ELF-1 (cell line): ENCODE results near the gene GALNS.
A peak's percentile ranks its signal among the peaks of the same experiment; 100 is the strongest.
"Not testable (repeated sequence)": the region's sequence is repeated elsewhere in the genome, so short reads cannot be mapped to it uniquely, and the experiment has no call there.

ENCODE experiments used
- DNase-seq: peaks from one replicate; pipeline ENCODE4 v3.0.0-alpha.2; 2016; ENCODE audit warnings: low read depth, low spot score

GALNS gene, protein sequence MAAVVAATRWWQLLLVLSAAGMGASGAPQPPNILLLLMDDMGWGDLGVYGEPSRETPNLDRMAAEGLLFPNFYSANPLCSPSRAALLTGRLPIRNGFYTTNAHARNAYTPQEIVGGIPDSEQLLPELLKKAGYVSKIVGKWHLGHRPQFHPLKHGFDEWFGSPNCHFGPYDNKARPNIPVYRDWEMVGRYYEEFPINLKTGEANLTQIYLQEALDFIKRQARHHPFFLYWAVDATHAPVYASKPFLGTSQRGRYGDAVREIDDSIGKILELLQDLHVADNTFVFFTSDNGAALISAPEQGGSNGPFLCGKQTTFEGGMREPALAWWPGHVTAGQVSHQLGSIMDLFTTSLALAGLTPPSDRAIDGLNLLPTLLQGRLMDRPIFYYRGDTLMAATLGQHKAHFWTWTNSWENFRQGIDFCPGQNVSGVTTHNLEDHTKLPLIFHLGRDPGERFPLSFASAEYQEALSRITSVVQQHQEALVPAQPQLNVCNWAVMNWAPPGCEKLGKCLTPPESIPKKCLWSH

GRCh38 chr16:88856828-88857727 is at the start of gene GALNS, which contains the start of gene TRAPPC2L:
GALNS (minus strand) TSS chr16:88856947; CDS start chr16:88856877, 70 bp downstream.
TRAPPC2L (plus strand) TSS chr16:88857127; CDS start chr16:88857151, 24 bp downstream.
- DNase-seq = peak; percentile 96

DNA sequence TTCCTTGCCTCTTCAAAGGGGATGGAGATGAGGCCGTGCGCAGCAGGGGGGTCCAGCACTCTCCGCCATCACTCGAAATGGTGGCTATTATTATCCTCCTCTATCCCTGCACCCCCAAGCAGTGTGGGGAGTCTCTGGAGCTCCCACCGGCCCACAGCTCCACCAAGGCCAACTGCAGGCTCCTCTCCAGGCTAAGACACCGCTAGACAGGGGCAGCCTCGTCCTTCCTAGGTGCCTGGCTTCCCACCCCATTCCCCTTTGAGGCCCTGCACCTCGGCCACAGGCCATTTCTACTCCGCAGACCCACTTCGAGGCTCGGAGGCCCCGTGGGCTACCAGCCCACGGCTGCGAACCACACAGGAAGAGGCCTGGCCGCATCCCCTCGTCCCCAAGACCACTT is 49.3 kb upstream of the GALNS start:
- no peak for DNase-seq

GRCh38 chr16:88905563-88905962 is 48.8 kb upstream of the GALNS start:
- DNase-seq = no peak

- no peak for DNase-seq
Observed at GRCh38 chr16:88904676-88905365, 48.1 kb upstream of the GALNS start.

GRCh38 chr16:88903267-88903666 is 46.5 kb upstream of the GALNS start:
- DNase-seq = no peak

GRCh38 chr16:88902744-88903143 is 46.0 kb upstream of the GALNS start:
- no peak for DNase-seq

DNA sequence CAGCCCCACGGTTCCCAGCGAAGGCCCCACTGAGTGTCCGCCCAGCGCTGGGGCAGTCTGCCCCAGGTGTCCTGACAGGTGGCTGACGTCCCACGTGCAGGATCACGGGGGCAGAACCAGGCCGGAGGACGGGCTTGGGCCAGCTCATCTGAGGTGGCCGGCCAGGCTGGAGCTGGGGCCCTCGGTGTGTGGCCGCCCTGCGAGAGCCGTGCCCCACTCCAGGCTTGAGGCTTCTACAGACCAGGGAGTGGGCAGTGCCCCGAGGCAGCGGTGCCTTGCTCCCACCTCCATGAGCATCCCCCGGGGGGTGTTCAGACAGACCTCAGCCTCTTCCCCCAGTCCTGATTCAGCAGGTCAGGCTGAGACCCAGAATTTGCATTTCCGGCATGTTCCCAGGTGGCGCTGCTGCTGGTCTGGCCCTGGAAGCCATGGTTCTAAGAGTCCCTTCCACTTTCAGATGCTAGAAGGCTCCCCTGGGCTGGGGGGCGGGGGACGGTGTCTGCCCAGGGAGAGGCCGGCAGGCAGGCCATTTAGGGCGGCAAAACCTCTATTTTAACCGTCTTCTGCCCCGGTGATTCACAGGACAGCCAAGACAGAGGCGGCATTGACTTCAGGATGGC is 45.1 kb upstream of the GALNS start:
- DNase-seq = peak; percentile 60

DNA sequence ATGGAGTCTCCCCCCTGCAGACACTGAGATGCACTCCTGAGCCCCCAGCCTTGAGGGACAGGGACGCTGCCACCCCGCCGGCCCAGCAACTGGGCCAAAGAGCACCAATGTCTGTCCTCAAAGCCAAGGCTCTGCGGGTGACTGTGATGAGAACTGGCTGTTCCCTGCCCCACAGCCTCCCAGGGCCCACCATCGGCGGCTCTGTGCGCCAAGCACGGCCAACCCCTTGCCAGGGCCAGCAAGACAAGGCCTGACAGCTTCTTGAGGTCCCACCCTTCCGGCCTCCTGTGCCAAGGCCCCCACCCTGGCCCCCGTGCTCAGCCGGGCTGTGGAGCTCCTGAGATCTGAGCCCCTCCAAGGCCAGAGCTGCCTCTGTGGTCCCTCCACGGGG is 43.9 kb upstream of the GALNS start:
- no peak for DNase-seq

DNA sequence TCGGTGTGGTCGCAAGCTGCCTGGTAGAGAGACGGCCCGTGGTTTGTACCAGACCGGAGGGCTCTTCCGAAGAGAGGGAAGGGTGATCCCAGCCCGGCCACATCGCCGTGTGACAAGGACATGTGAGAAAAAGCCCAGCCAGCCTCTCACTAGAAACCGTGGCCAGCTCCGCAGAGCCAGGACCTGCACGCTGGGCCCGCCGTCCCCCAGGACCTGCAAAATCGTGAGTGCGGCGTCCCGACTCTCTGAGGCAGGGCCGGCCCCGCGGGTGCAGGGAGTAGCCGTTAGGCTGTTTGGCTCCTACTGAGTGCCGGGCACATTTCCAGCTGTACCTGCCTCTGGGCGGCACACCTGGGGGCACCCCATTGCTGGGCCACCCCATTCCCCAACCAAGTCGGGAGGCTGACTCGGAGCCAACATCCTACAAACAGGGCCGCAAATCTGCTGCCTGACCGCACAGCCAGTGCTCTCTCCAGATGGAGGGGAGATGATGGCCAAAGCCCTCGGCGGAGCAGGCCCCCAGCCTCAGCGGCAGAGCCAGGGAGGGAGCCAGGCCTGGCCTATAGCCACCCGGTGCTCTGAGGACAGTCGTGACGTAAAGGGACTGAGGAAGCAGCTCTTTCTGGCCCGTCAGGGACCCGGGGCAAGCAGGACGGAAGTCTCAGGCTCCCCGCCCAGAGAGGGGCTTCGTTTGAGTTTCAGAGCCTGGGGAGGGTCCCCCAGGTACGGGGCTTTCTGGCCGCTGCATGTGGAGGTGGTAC is 43.3 kb upstream of the GALNS start:
- no peak for DNase-seq

DNA sequence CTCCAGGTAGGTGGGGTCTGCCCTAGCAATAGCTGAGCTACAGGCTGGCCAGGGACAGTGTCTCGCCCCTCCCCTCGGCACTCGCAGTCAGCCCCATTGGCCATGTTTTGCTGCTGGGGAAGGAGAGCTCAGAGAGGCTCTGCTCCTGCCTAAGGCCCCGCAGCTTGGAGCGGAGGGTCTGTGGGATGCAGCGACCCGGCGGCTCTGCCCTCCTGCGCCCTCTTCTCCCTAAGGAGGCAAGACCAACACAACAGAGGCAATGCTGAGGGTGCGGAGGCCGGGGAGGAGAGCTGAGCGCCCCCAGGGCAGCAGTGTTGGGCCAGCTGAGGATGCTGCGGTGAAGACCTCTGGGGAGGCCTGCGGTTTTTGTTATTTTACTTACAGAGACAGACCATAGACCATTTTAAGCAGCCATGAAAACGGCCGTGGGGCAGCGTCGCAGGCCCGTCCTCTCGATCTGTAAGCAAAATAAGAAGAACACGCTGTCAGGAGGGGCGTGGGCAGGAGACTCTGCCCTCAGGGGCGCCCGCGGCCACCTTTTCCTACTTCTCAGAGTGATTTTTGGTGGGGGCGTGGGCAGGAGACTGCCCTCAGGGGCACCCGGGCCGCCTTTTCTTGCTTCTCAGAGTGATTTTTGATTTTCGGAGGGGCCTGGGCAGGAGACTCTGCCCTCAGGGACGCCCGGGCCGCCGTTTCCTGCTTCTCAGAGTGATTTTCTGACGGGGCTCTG is 41.1 kb upstream of the GALNS start:
- no peak for DNase-seq

- no peak for DNase-seq
Observed at GRCh38 chr16:88896238-88897070, 39.7 kb upstream of the GALNS start.

GRCh38 chr16:88895335-88895734 is 38.6 kb upstream of the GALNS start:
- DNase-seq = no peak

DNA sequence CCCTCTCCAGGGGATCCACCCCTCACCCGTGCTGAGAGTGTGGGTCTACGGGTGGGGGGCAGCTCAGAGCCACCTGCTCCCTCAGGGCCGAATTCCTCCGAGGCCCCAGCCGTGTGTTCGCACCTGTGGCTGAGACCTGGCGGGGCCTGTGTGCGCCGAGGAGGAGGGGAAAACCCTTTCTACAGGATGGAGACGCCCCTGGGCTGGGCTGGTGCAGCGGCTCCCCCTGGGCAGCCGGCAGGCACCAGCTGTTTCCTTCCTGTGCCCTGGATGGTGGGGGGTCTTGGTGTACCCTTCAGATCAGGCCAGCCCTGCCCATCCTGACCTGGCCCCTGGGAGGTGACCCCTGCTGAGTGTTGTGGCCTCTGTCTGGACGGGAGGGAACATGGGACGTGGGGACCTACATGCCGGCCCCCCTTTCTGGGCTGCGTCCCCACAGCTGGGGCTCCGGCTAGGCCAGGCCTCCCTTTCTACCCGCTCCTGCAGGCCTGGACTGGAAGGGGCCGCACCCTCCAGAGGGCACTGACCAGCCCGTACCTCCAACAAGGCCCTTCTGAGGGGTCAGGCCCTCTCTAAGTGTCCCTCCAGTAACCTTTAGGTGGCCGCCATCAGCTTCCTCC is 38.0 kb upstream of the GALNS start:
- no peak for DNase-seq

- not testable (repeated sequence) for DNase-seq
Observed at GRCh38 chr16:88894266-88894665, 37.5 kb upstream of the GALNS start.

DNA sequence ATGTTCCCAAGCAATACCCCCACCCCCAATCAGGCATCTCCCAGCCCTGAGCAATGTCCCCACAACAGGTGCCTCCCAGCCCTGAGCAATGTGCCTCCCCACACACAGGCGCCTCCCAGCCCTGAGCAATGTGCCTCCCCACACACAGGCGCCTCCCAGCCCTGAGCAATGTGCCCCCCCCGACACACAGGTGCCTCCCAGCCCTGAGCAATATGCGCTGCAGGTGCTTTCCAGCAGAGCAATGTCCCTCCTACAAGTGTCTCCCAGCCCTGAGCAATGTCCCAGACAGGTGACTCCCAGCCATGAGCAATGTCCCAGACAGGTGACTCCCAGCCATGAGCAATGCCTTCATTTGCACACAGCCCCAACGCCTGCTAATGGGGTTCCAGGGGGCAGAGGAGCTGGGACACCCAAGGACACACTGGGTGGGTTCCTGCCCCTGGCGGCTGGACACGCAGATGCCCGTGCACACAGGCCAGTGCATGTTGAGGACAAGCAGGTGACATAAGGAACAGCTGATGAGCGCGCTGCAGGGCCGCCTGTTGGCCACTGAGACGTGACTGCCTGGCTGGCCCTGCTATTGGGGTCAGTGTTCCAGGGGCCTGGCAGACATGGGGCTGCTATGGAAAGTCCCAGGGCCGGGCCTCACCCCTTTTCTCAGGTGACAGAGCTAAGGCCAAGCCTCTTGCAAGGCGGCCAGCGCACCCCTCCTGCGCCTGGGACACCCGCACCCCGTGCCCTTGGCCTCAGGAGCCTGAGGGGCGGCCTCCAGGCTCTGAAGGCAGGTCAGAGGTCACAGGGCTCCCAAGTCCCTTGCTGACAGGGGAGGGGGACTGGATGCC is 36.6 kb upstream of the GALNS start:
- DNase-seq = no peak

DNA sequence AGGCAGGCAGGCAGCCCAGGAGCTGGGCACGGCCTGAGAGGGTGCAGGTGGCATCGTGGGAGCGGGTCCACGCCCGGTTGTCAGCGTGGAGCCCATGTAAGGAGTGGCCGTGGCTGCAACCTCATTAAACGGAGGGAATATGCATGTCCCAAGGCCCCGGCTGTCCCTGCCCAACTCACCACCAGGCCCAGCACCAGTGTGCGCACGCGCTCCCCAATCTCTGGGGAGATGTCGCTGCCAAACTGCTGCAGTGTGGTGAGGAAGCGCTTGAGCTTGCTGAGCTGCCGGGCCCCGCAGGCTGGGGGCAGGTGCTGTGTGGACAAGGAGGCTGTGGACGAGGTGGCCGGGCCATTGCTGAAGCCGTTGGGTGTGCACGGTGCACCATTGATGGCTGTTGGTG is 35.3 kb upstream of the GALNS start:
- no peak for DNase-seq

DNA sequence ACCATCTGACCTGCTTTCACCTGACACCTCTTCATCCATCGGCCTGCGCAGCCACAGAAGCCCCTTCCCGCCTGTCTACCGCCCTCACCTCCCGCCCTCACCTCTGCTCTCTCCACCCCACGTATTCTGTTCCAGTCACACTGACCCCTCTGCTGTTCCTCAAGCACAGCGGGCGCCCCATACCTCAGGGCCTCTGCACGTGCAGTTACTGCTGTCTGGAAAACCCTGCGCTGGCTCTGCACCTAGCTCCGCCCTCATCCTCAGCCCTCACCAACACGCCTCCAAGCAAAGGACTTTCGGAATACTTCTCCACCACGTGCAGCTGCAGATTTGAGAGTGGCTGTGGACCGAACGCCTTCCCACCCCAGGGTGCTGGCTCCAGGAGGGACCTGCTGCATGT is 34.3 kb upstream of the GALNS start:
- DNase-seq = no peak
